ENCODE results near the gene TBCB. TPM values are rescaled to one million over a fixed set of nuclear protein-coding genes. Genes with fewer than 3 reads are reported as not detected.
A peak's percentile ranks its signal among the peaks of the same experiment; 100 is the strongest.

Gene TBCB
- total RNA-seq, 1 donor from 2014 or later = 138 TPM

DNA sequence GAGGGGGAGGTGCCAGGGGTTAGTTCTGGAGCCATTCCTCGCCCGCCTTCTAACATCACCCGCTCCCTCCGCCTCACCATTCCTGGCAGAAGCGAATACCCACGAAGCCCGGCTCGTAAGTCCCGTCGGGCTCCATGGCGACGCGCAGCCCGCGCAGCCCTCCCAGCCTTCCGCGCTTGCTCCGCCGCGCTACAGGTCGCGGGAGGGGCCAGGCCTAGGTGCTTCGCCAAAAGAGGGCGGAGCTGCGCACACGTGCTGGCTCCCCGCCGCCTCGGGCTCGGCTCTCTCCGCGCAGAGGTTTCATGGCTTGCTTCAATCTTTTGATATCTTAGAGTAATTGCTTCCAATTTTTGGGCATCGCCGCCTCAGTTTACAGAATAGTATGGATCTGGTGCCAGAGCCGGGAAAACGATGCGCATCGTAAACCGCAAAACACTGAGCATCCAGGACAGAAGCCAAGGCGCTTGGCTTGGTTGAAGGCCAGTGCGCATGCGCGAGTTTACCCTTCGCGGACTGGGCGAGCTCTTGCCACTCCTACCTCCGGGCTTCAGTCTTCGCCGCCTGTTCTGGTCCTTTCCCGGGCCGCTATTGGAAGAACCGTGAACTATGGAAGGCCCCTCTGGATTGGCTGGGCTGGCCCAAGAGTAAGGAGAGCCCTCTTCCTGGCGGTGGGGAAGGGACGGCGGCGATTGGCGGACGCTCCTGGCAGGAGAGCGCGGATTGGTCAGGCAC lies 381 bp upstream of the TBCB start, which contains the start of gene POLR2I:
Gene POLR2I (minus strand): TSS at position 155 of the 732 bp plus-strand sequence. CDS start 19 bp downstream, at position 136.
- H3K36me3 Mint-ChIP-seq (ENCODE audit: insufficient read depth) = peaks cover 13% of the 10 kb centered on the region
- H3K4me1 Mint-ChIP-seq (ENCODE audit: low read depth) = peaks cover 18% of the 10 kb centered on the region
- peak within 1 kb of the TSS; percentile 98 for H3K27ac Mint-ChIP-seq
- DNase-seq (ENCODE audit: low spot score, unreplicated experiment) = peak; percentile 97
- H3K27me3 Mint-ChIP-seq = no peaks in the 10 kb centered on the region
- H3K4me3 Mint-ChIP-seq (ENCODE audit: low read depth) = peak within 1 kb of the TSS; percentile 95
- no peaks in the 10 kb centered on the region for H3K9me3 Mint-ChIP-seq (ENCODE audit: low read depth)
- TF ChIP-seq, protein P1, sequence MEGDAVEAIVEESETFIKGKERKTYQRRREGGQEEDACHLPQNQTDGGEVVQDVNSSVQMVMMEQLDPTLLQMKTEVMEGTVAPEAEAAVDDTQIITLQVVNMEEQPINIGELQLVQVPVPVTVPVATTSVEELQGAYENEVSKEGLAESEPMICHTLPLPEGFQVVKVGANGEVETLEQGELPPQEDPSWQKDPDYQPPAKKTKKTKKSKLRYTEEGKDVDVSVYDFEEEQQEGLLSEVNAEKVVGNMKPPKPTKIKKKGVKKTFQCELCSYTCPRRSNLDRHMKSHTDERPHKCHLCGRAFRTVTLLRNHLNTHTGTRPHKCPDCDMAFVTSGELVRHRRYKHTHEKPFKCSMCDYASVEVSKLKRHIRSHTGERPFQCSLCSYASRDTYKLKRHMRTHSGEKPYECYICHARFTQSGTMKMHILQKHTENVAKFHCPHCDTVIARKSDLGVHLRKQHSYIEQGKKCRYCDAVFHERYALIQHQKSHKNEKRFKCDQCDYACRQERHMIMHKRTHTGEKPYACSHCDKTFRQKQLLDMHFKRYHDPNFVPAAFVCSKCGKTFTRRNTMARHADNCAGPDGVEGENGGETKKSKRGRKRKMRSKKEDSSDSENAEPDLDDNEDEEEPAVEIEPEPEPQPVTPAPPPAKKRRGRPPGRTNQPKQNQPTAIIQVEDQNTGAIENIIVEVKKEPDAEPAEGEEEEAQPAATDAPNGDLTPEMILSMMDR (IDR thresholded peaks at IDR 0.05; ENCODE audit: unreplicated experiment) = no peak

DNA sequence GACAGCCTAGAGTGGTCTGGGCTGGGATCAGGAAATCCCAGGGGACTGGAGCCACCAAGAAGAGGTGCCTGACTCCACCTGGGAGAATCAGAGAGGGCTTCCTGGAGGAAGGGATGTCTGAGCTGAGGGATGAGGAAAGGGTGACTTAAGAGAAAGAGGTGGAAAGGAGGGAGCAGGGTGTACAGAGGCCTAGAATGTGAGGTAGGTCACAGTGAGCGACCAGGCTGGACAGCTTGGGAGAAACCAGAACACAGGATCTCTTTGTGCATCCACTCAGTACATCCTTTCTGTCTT lies 1.0 kb downstream of the TBCB start:
- Mint-ChIP-seq H3K4me3 (ENCODE audit: low read depth) (peak overlapping the region; percentile 95), H3K27ac (no peak overlapping the region), H3K27me3 (no peaks in the 10 kb centered on the region), H3K36me3 (ENCODE audit: insufficient read depth) (peaks cover 15% of the 10 kb centered on the region), H3K4me1 (ENCODE audit: low read depth) (peaks cover 20% of the 10 kb centered on the region), H3K9me3 (ENCODE audit: low read depth) (no peaks in the 10 kb centered on the region)
- TF ChIP-seq, protein P1 (IDR thresholded peaks at IDR 0.05; ENCODE audit: unreplicated experiment) = no peak
- DNase-seq (ENCODE audit: low spot score, unreplicated experiment) = no peak

DNA sequence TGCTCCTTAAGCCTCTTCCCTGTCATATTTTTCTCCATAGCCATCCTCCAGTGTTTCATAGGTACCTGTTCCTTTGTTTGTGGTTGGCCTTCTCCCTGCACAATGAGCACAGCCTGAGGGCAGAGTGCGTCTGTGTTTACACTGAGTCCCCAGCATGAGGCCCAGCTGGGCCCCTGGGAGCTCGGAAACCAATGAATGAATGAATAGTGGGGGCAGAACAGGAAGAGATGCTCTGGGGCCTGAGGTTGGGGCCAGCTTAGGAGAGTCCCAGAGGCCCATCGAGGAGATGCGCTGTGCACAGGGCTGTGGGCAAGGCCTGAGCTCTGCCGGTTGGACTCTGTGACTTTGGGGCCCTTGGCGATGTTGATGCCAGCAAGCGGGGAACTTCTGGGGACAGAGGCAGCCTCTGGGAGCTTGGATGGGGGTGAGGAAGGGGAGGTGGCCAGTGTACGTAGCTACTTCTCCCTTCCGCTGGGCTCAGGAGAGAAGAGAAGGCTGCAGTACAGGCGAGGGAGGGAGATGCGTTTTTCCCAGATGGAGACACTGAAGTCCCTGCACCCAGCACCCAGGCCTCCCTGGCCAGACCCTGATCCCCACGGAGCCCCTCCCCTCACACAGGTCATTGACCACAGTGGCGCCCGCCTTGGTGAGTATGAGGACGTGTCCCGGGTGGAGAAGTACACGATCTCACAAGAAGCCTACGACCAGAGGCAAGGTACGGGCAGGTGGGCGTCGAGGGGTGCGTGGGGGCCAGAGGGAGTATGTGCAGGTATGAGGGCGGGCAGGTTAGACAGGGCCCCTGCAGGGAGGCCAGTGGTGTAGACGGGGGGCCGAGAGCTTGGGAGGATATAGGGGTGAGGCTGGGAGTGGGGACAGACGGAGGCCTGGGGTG lies 5.1 kb downstream of the TBCB start:
- Mint-ChIP-seq H3K27ac (no peak overlapping the region), H3K4me1 (ENCODE audit: low read depth) (peaks cover 6% of the 10 kb centered on the region), H3K36me3 (ENCODE audit: insufficient read depth) (peaks cover 14% of the 10 kb centered on the region), H3K4me3 (ENCODE audit: low read depth) (no peak overlapping the region), H3K9me3 (ENCODE audit: low read depth) (no peaks in the 10 kb centered on the region), H3K27me3 (no peaks in the 10 kb centered on the region)
- no peak for DNase-seq (ENCODE audit: low spot score, unreplicated experiment)
- TF ChIP-seq, protein P1 (IDR thresholded peaks at IDR 0.05; ENCODE audit: unreplicated experiment) = no peak

DNA sequence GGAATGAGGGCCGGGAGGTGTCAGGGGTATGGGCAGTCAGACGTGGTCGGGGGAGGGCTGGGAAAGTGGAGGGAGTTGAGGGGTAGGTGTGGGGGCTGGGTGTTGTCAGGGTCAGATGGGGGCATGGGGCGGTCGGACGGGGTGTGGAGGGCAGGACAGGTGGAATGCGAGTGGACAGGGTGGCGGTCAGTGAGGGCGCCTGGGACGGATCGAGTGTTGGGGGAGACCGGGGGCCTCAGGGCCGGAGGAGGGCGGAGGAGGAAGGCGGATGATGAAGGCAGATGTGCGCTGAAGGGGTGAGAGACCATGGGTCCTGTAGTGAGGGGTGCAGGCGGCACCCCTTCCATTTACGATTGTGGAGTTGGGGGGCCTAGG lies 5.7 kb downstream of the TBCB start:
- Mint-ChIP-seq H3K4me3 (ENCODE audit: low read depth) (no peak overlapping the region), H3K36me3 (ENCODE audit: insufficient read depth) (peaks cover 19% of the 10 kb centered on the region), H3K27ac (no peak overlapping the region), H3K9me3 (ENCODE audit: low read depth) (no peaks in the 10 kb centered on the region), H3K27me3 (no peaks in the 10 kb centered on the region), H3K4me1 (ENCODE audit: low read depth) (peaks cover 6% of the 10 kb centered on the region)
- TF ChIP-seq, protein P1 (IDR thresholded peaks at IDR 0.05; ENCODE audit: unreplicated experiment) = no peak
- no peak for DNase-seq (ENCODE audit: low spot score, unreplicated experiment)

DNA sequence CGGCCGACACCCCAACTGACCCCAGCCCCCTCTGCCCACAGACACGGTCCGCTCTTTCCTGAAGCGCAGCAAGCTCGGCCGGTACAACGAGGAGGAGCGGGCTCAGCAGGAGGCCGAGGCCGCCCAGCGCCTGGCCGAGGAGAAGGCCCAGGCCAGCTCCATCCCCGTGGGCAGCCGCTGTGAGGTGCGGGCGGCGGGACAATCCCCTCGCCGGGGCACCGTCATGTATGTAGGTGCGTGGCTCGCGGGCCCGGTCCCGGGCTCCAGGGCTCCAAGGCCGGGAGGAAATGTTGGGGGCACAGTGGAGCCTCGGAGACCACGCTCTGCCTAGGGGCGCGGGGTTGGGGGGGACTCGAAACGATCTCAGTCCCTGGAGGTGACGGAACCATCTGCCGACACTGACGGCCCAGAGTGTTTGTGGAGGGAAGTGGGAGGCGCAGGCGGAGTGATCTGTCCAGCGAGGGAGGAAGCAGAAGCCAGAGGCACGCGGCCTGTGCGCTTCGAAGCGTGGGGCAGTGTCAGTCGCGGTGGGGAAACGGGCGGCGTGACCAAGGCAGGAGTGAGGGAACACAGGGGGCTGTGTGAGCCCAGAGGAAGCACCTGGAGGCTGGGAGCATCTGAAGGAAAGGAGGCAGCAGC lies 6.3 kb downstream of the TBCB start:
- Mint-ChIP-seq H3K27me3 (no peaks in the 10 kb centered on the region), H3K4me1 (ENCODE audit: low read depth) (peaks cover 4% of the 10 kb centered on the region), H3K27ac (no peak overlapping the region), H3K4me3 (ENCODE audit: low read depth) (no peak overlapping the region), H3K36me3 (ENCODE audit: insufficient read depth) (peaks cover 19% of the 10 kb centered on the region), H3K9me3 (ENCODE audit: low read depth) (no peaks in the 10 kb centered on the region)
- DNase-seq (ENCODE audit: low spot score, unreplicated experiment) = no peak
- TF ChIP-seq, protein P1 (IDR thresholded peaks at IDR 0.05; ENCODE audit: unreplicated experiment) = no peak

Measured in progenitor cell of endocrine pancreas (in vitro differentiated cells).